H54 (cell line): ENCODE data around the gene ALKBH1.
"Not testable (repeated sequence)": the region's sequence is repeated elsewhere in the genome, so short reads cannot be mapped to it uniquely, and the experiment has no call there.

Experiments used
- DNase-seq: peaks from one replicate; pipeline ENCODE4 v3.0.0; 2011; ENCODE audit warnings: low spot score, mixed read lengths; ENCODE audit not compliant: insufficient read length
- FAIRE-seq: peaks from 3 replicates; lab custom pipeline; 2011; peaks lifted over from hg19 to GRCh38; lab: Jason Lieb, UNC
- POLR2A ChIP-seq: IDR thresholded peaks from 2 replicates; pipeline ENCODE4 v1.6.1; 2011; ENCODE audit warnings: low read depth, mild to moderate bottlenecking, low read length

Gene ALKBH1

DNA sequence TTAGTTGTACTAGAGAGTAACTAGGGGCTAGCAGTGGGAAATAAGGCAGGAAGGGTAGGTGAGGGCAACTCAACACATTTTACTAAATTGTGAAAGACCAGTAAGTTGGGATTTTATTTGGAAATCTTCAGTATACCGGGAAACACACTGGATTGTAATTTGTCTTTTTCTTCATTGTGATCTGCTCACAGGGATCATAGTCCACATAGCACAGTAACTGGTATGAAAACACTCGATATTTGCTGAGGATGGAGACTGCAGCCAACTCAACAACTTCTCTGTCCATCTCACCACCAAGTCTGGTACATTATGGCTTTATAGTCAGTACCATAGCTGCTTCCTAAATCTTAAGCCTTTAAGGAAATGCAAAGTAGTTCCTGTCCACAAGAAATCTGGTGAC lies 2.5 kb upstream of the ALKBH1 start:
- no peak for FAIRE-seq
- TF ChIP-seq POLR2A = no peak
- DNase-seq = no peak

DNA sequence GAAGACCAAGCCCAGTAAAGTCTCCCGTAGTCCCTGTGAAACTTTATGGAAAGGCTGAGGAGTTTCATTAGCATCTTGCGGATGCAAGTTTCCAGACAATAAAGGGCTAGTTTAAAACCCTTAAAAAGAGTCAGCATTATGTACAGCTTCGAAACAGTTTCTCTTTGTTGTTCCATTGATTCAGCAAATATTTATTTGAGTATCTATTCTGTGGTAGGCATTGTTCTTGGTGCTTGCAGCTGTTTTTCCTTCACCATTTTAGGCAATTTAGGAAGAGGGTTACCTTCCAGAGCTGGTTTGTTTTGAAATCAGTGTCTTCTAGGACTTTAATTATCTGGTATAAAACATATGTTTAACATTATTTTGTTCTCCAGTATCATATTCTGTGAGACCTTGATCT lies 1.6 kb upstream of the ALKBH1 start:
- no peak for DNase-seq
- no peak for FAIRE-seq
- no peak for TF ChIP-seq POLR2A

GRCh38 chr14:77708749-77709148 lies 926 bp upstream of the ALKBH1 start:
- no peak for TF ChIP-seq POLR2A
- DNase-seq (no peak), FAIRE-seq (no peak)

DNA sequence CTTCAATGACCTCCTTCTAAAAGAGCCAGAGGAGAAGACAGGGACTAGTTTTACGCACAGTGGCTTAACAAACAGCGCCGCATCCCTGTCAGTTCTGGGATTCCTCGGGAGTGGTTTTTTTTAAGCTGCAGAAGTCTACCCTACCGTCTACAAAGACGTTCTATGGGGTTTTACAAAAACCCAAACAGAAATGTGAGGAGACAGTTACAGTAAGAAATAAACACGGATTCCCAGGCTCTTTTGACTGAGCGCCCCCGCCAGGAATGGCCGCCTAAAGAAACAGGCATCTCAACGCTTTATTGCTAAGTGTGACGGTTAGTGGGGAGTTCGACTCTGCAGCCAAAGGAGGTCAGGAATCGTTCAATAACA lies 484 bp downstream of the ALKBH1 start:
- no peak for DNase-seq
- no peak for FAIRE-seq
- TF ChIP-seq POLR2A = no peak

GRCh38 chr14:77691259-77691658 lies 16.6 kb downstream of the ALKBH1 start:
- no peak for FAIRE-seq
- TF ChIP-seq POLR2A = no peak
- DNase-seq = no peak

DNA sequence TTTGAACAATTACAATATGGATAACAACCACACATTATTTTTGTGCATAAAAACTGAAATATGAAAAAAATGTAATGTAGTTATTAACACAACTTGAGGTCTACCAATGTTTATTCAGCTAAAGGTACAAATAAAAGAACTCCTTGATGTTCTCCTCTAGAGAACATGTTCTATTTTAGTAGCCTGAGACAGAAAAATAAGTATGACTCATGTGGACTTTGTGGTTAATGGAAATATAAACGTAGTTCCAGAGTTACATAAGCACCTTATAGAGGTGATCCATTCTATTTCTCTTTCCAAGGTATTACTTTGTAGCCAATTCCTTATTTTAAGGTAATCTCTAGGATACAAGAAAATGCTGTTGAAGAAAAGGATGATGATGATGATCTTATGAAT lies 25.7 kb downstream of the ALKBH1 start:
- FAIRE-seq (no peak), DNase-seq (no peak)
- TF ChIP-seq POLR2A = no peak

DNA sequence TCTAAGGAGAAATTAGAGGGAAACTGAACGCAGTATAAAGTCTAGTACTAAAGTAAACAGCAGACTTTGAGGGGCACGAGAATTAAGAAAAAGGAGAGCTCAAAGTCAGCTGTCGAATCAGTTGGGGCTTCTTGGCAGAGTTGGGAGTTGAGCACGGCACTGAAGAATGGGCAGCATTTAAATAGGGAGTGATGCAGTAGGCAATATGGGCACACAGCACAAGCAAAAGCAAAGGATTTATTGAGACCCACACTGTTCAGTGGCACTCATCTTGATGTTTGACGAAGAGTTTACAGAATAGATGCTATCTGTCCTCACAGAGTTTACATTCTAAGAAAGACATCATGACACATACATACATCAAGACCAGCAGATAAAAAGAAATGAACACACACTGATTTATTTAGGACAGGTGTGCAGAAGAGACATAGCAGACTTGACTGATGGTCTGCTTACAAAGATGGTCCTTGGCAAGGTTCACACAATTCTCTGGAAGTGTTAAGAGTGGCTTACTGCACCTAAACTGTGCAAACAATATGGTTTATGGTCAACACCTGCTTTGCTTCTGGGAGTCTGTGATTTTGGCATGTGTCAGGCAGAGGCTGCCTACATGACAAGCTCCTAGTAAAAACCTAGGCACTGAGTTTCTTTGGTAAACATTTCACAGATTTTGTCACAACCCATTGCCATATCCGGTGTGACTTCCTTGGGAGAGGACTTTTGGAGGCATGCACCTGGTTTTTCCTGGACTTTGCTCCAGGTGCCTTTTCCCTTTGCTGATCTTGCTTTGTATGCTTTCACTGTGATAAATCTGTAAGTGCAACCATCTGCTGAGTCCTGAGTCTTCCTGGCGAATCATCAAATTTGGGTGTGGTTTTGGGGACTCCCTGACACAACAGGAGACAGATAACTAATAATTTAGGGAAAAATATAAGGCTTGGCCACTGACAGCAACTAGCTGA lies 26.3 kb downstream of the ALKBH1 start:
- FAIRE-seq (no peak), DNase-seq (no peak)
- TF ChIP-seq POLR2A = no peak

DNA sequence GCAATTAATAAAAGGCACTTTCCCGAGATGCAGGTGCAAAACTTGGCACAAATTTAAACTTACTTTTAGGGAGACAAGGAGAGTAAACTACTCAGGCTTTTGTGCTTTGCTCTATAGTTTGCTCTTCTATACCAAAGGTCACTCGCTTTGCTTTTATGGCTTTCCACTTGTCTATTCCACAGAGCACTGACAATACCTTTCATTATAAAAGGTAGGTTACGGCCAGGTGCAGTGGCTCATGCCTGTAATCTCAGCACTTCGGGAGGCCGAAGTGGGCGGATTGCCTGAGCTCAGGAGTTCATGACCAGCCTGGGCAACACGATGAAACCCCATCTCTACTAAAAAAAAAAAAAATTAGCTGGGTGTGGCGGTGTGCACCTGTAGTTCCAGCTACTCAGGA lies 32.9 kb downstream of the ALKBH1 start:
- DNase-seq = no peak
- no peak for FAIRE-seq
- no peak for TF ChIP-seq POLR2A

GRCh38 chr14:77673193-77673592 lies 34.6 kb downstream of the ALKBH1 start:
- DNase-seq (no peak), FAIRE-seq (no peak)
- TF ChIP-seq POLR2A = no peak

DNA sequence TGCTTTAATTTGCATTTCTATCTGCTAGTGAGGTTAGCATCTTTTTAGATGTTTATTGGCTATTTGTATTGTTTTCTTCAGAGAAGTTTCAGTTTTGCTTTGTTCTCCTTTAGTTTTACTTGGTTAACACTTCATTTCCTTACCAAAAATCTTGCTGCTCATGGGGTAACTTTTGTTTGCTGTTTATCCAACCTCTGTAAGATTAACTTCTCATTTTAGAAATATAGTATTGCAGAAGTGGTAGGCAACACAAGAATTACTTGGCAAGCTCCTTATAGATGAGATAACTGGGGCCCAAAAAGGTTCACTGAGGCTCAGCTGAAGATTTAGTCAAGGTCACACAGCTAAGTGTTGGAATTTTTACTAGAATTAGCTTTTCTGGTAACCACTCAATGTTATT lies 40.5 kb downstream of the ALKBH1 start:
- FAIRE-seq = no peak
- no peak for DNase-seq
- no peak for TF ChIP-seq POLR2A

GRCh38 chr14:77663293-77663692 lies 44.5 kb downstream of the ALKBH1 start:
- TF ChIP-seq POLR2A = no peak
- no peak for FAIRE-seq
- no peak for DNase-seq

GRCh38 chr14:77661562-77661961 lies 46.3 kb downstream of the ALKBH1 start:
- FAIRE-seq, DNase-seq: not testable (repeated sequence)

GRCh38 chr14:77660754-77661153 lies 47.1 kb downstream of the ALKBH1 start:
- TF ChIP-seq POLR2A = no peak
- FAIRE-seq (no peak), DNase-seq (no peak)

DNA sequence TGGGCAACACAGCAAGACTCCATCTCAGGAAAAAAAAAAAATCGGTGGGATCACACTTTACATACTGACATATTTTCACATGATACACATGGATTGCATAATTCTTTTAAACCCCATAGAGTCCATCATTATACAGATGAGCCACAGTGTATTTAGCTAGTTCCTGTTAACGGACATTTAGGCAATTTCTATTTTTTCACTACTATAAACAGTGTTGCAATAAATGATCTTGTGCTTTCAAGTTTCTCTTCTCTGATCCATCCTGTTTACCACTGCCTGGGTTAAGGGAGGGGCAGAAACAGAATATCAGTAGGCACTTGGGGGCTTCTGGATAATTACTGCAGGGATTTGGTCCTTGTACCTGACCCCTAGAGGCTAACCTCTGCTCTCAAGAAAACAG lies 48.0 kb downstream of the ALKBH1 start:
- no peak for TF ChIP-seq POLR2A
- FAIRE-seq = no peak
- DNase-seq = no peak

DNA sequence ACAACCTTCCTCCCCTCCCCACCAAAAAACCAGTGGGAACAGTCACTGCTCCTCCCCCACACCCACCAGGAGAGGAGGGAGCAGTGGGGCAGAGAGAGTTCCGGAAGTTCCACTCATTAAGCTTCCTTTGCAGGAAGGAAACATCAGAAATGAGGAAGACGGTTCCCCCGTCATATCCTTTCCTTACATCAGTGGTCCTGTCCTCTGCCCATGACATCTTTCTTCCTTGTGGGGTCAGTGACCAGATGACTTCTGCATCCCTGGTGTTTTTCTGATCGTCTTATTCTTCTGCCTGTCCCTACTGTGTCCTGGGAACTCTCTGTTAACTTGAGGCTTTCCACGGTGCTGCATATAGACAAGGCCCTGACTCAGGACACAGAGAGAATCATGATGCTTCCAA lies 50.5 kb downstream of the ALKBH1 start:
- DNase-seq (no peak), FAIRE-seq (no peak)
- no peak for TF ChIP-seq POLR2A
